ENCODE measurements around the gene TLE5. TPM values are rescaled to one million over a fixed set of nuclear protein-coding genes. Genes with fewer than 3 reads are reported as not detected.
A peak's percentile ranks its signal among the peaks of the same experiment; 100 is the strongest.

The TLE5 gene
- 100 to 1,000 TPM; 126 to 386 (median 264) TPM for total RNA-seq
- 100 to 1,000 TPM; 470 to 688 (median 669) TPM for polyA plus RNA-seq
- long read RNA-seq, donor 1, transcript AES-207 (6 exons, 942 nt) = minor isoform, 6 of 74 reads
- long read RNA-seq, donor 1, transcript AES-205 (2 exons, 367 nt) = minor isoform, 5 of 74 reads
- long read RNA-seq, donor 1, transcript AES-202 (7 exons, 1,608 nt) = major isoform, 54 of 74 reads
- long read RNA-seq, donor 1, transcript AES-201 (7 exons, 1,884 nt) = minor isoform, 6 of 74 reads
- long read RNA-seq, donor 1, partial matches to known transcripts = 0 of 74 reads
- long read RNA-seq, donor 1, other reads (novel, unspliced or antisense) = 0 of 74 reads
- long read RNA-seq, donor 2, transcript AES-202 (7 exons, 1,608 nt) = major isoform, 116 of 136 reads
- long read RNA-seq, donor 2, partial matches to known transcripts = 0 of 136 reads
- long read RNA-seq, donor 2, other reads (novel, unspliced or antisense) = 5 of 136 reads
- long read RNA-seq, donor 3, transcript AES-202 (7 exons, 1,608 nt) = major isoform, 32 of 50 reads
- long read RNA-seq, donor 3, transcript AES-205 (2 exons, 367 nt) = minor isoform, 8 of 50 reads
- long read RNA-seq, donor 3, partial matches to known transcripts = 0 of 50 reads
- long read RNA-seq, donor 3, other reads (novel, unspliced or antisense) = 0 of 50 reads
- long read RNA-seq, donor 4, transcript AES-202 (7 exons, 1,608 nt) = major isoform, 10 of 17 reads
- long read RNA-seq, donor 4, transcript AES-205 (2 exons, 367 nt) = minor isoform, 5 of 17 reads
- long read RNA-seq, donor 4, partial matches to known transcripts = 0 of 17 reads
- long read RNA-seq, donor 4, other reads (novel, unspliced or antisense) = 0 of 17 reads
- long read RNA-seq, donor 5, transcript AES-202 (7 exons, 1,608 nt) = major isoform, 87 of 129 reads
- long read RNA-seq, donor 5, transcript AES-210 (3 exons, 1,100 nt) = minor isoform, 5 of 129 reads
- long read RNA-seq, donor 5, transcript AES-207 (6 exons, 942 nt) = minor isoform, 7 of 129 reads
- long read RNA-seq, donor 5, transcript AES-205 (2 exons, 367 nt) = minor isoform, 15 of 129 reads
- long read RNA-seq, donor 5, partial matches to known transcripts = 10 of 129 reads
- long read RNA-seq, donor 5, other reads (novel, unspliced or antisense) = 0 of 129 reads
- long read RNA-seq, donor 6, transcript AES-207 (6 exons, 942 nt) = minor isoform, 20 of 307 reads
- long read RNA-seq, donor 6, transcript AES-202 (7 exons, 1,608 nt) = major isoform, 190 of 307 reads
- long read RNA-seq, donor 6, partial matches to known transcripts = 70 of 307 reads
- long read RNA-seq, donor 6, other reads (novel, unspliced or antisense) = 7 of 307 reads
- long read RNA-seq, donor 7, transcript AES-210 (3 exons, 1,100 nt) = minor isoform, 9 of 181 reads
- long read RNA-seq, donor 7, transcript AES-205 (2 exons, 367 nt) = minor isoform, 12 of 181 reads
- long read RNA-seq, donor 7, transcript AES-207 (6 exons, 942 nt) = minor isoform, 14 of 181 reads
- long read RNA-seq, donor 7, transcript AES-202 (7 exons, 1,608 nt) = major isoform, 126 of 181 reads
- long read RNA-seq, donor 7, partial matches to known transcripts = 10 of 181 reads
- long read RNA-seq, donor 7, other reads (novel, unspliced or antisense) = 6 of 181 reads
- long read RNA-seq, donor 8, transcript AES-205 (2 exons, 367 nt) = minor isoform, 8 of 101 reads
- long read RNA-seq, donor 8, transcript AES-207 (6 exons, 942 nt) = minor isoform, 6 of 101 reads
- long read RNA-seq, donor 8, transcript AES-202 (7 exons, 1,608 nt) = major isoform, 59 of 101 reads
- long read RNA-seq, donor 8, partial matches to known transcripts = 19 of 101 reads
- long read RNA-seq, donor 8, other reads (novel, unspliced or antisense) = 0 of 101 reads
- long read RNA-seq, donor 9, transcript AES-202 (7 exons, 1,608 nt) = major isoform, 61 of 101 reads
- long read RNA-seq, donor 9, transcript AES-205 (2 exons, 367 nt) = minor isoform, 18 of 101 reads
- long read RNA-seq, donor 9, partial matches to known transcripts = 15 of 101 reads
- long read RNA-seq, donor 9, other reads (novel, unspliced or antisense) = 0 of 101 reads
- long read RNA-seq, donor 10, transcript AES-202 (7 exons, 1,608 nt) = major isoform, 32 of 42 reads
- long read RNA-seq, donor 10, partial matches to known transcripts = 0 of 42 reads
- long read RNA-seq, donor 10, other reads (novel, unspliced or antisense) = 0 of 42 reads

- 1 to 18% (median 3%) methylated on average over 8 to 92 of the region's 111 CpGs for WGBS, 5 donors
- H3K9me3 ChIP-seq = no peaks in the 10 kb centered on the region
- peak within 1 kb of the TSS; percentile 72 to 81 (median 76) for H3K4me3 ChIP-seq
- intact Hi-C loops (cut with DNase I; ENCODE audit: low total_unique reads) = no loop called here
- peaks cover 14 to 32% (median 28%) of the 10 kb centered on the region in 4 donors for H3K36me3 ChIP-seq
- peak within 1 kb of the TSS; percentile 93 to 99 (median 97) for H3K27ac ChIP-seq
- peaks cover 27 to 64% (median 59%) of the 10 kb centered on the region in 4 donors for H3K4me1 ChIP-seq
- H3K27me3 ChIP-seq = no peaks in the 10 kb centered on the region
- TF ChIP-seq EP300 (IDR thresholded peaks at IDR 0.05) (no peak), CTCF (IDR thresholded peaks at IDR 0.05) (no peak), POLR2A (IDR thresholded peaks at IDR 0.05) (no peak), POLR2AphosphoS5 (IDR thresholded peaks at IDR 0.05) (peak in 1 of 3 donors; percentile 22)
- DNase-seq = peak; percentile 78 to 89
These were observed at the start of gene TLE5 for GRCh38 chr19:3062165-3063105. Gene TLE5, minus strand, starts transcription at chr19:3062495. Its CDS starts 295 bp downstream, at chr19:3062200.

GRCh38 chr19:3111586-3112247 is 49.4 kb upstream of the TLE5 start:
- WGBS, 5 donors = 93 to 98% (median 97%) methylated on average over 9 to 17 of the region's 17 CpGs
- H3K4me3 ChIP-seq = no peak overlapping the region
- H3K27me3 ChIP-seq = no peaks in the 10 kb centered on the region
- peaks cover 9 to 28% (median 20%) of the 10 kb centered on the region in 4 donors for H3K4me1 ChIP-seq
- H3K27ac ChIP-seq = no peak overlapping the region
- TF ChIP-seq POLR2A (IDR thresholded peaks at IDR 0.05) (no peak), POLR2AphosphoS5 (IDR thresholded peaks at IDR 0.05) (no peak), CTCF (IDR thresholded peaks at IDR 0.05) (no peak), EP300 (IDR thresholded peaks at IDR 0.05) (no peak)
- H3K9me3 ChIP-seq = no peaks in the 10 kb centered on the region
- no peak for DNase-seq
- H3K36me3 ChIP-seq = peaks cover 21 to 69% (median 62%) of the 10 kb centered on the region in 4 donors
- intact Hi-C loops (cut with DNase I; ENCODE audit: low total_unique reads) = no loop called here

All from stomach (tissue), 19 donors.